Measurements from ENCODE around the gene ARL15.

ARL15 gene

GRCh38 chr5:54292866-54293265, 17.5 kb downstream of the ARL15 start:
- H4K20me1 ChIP-seq (ENCODE audit: insufficient read depth, low read length, poor library complexity, severe bottlenecking) = no peaks in the 10 kb centered on the region
- no peaks in the 10 kb centered on the region for H3F3A ChIP-seq (ENCODE audit: low read depth)
- H3K9me2 ChIP-seq (replicated peaks; ENCODE audit: low read depth, low read length) = no peaks in the 10 kb centered on the region
- H3K9ac ChIP-seq (ENCODE audit: low read depth, low read length, poor library complexity, severe bottlenecking) = no peak overlapping the region
- H3K4me2 ChIP-seq (ENCODE audit: low read depth, low read length, poor library complexity, severe bottlenecking) = no peak overlapping the region
- no peak overlapping the region for H2AFZ ChIP-seq (ENCODE audit: low read length)
- no peak overlapping the region for H3K4me3 ChIP-seq (ENCODE audit: low read length, poor library complexity, severe bottlenecking)
- peaks cover 47% of the 10 kb centered on the region for H3K79me2 ChIP-seq (ENCODE audit: insufficient read depth, low read length)
- no peaks in the 10 kb centered on the region for H3K9me3 ChIP-seq (ENCODE audit: insufficient read depth, low read depth, low read length)
- H3K36me3 ChIP-seq (ENCODE audit: insufficient read depth, low read length) = no peaks in the 10 kb centered on the region
- H3K27me3 ChIP-seq (ENCODE audit: insufficient read depth, low read length, poor library complexity, severe bottlenecking) = no peaks in the 10 kb centered on the region
- TF ChIP-seq CTCF (conservative IDR thresholded peaks at IDR 0.05; ENCODE audit: low read length) (no peak), EZH2phosphoT487 (IDR thresholded peaks at IDR 0.05; ENCODE audit: borderline replicate concordance) (no peak)
- peaks cover 29% of the 10 kb centered on the region for H3K4me1 ChIP-seq (ENCODE audit: insufficient read depth, low read length, poor library complexity, severe bottlenecking)

- Histone ChIP-seq H2AFZ (ENCODE audit: low read length) (no peak overlapping the region), H3K9me2 (replicated peaks; ENCODE audit: low read depth, low read length) (no peaks in the 10 kb centered on the region), H3K9me3 (ENCODE audit: insufficient read depth, low read depth, low read length) (no peaks in the 10 kb centered on the region), H3K27me3 (ENCODE audit: insufficient read depth, low read length, poor library complexity, severe bottlenecking) (no peaks in the 10 kb centered on the region), H3K9ac (ENCODE audit: low read depth, low read length, poor library complexity, severe bottlenecking) (no peak overlapping the region), H4K20me1 (ENCODE audit: insufficient read depth, low read length, poor library complexity, severe bottlenecking) (no peaks in the 10 kb centered on the region), H3F3A (ENCODE audit: low read depth) (no peaks in the 10 kb centered on the region), H3K4me2 (ENCODE audit: low read depth, low read length, poor library complexity, severe bottlenecking) (no peak overlapping the region), H3K79me2 (ENCODE audit: insufficient read depth, low read length) (peaks cover 45% of the 10 kb centered on the region), H3K4me3 (ENCODE audit: low read length, poor library complexity, severe bottlenecking) (no peak overlapping the region), H3K4me1 (ENCODE audit: insufficient read depth, low read length, poor library complexity, severe bottlenecking) (peaks cover 26% of the 10 kb centered on the region), H3K36me3 (ENCODE audit: insufficient read depth, low read length) (no peaks in the 10 kb centered on the region)
- TF ChIP-seq EZH2phosphoT487 (IDR thresholded peaks at IDR 0.05; ENCODE audit: borderline replicate concordance) = no peak
- TF ChIP-seq CTCF (conservative IDR thresholded peaks at IDR 0.05; ENCODE audit: low read length) = no peak
Observed at GRCh38 chr5:54291498-54291897, 18.9 kb downstream of the ARL15 start.

GRCh38 chr5:54289769-54290168, 20.6 kb downstream of the ARL15 start:
- Histone ChIP-seq H3K4me2 (ENCODE audit: low read depth, low read length, poor library complexity, severe bottlenecking) (no peak overlapping the region), H3K9me3 (ENCODE audit: insufficient read depth, low read depth, low read length) (no peaks in the 10 kb centered on the region), H3K4me1 (ENCODE audit: insufficient read depth, low read length, poor library complexity, severe bottlenecking) (peaks cover 10% of the 10 kb centered on the region), H3K79me2 (ENCODE audit: insufficient read depth, low read length) (peaks cover 42% of the 10 kb centered on the region; the same call in 1 of the 2 replicates), H3K36me3 (ENCODE audit: insufficient read depth, low read length) (no peaks in the 10 kb centered on the region), H3K9me2 (replicated peaks; ENCODE audit: low read depth, low read length) (no peaks in the 10 kb centered on the region), H3F3A (ENCODE audit: low read depth) (no peaks in the 10 kb centered on the region), H2AFZ (ENCODE audit: low read length) (no peak overlapping the region), H4K20me1 (ENCODE audit: insufficient read depth, low read length, poor library complexity, severe bottlenecking) (no peaks in the 10 kb centered on the region), H3K27me3 (ENCODE audit: insufficient read depth, low read length, poor library complexity, severe bottlenecking) (no peaks in the 10 kb centered on the region), H3K9ac (ENCODE audit: low read depth, low read length, poor library complexity, severe bottlenecking) (no peak overlapping the region), H3K4me3 (ENCODE audit: low read length, poor library complexity, severe bottlenecking) (no peak overlapping the region)
- TF ChIP-seq CTCF (conservative IDR thresholded peaks at IDR 0.05; ENCODE audit: low read length) (no peak), EZH2phosphoT487 (IDR thresholded peaks at IDR 0.05; ENCODE audit: borderline replicate concordance) (no peak)

Measured in Loucy (cell line).